Stimulated activated CD8-positive, alpha-beta memory T cell treated with anti-CD3 and anti-CD28 coated beads, Interleukin-4, amount 100 ng/mL, for 48 hours (primary cell): ENCODE data around the gene SOX8.
"Not testable (repeated sequence)": the region's sequence is repeated elsewhere in the genome, so short reads cannot be mapped to it uniquely, and the experiment has no call there.

ENCODE experiments used
- DNase-seq: peaks from one replicate; pipeline ENCODE4 v3.0.0-alpha.2; 2020

Gene SOX8

GRCh38 chr16:981695-982144, at the start of gene SOX8:
TSS of gene SOX8 (plus strand) at chr16:981770. CDS start at chr16:981923, 153 bp downstream.
- no peak for DNase-seq

DNA sequence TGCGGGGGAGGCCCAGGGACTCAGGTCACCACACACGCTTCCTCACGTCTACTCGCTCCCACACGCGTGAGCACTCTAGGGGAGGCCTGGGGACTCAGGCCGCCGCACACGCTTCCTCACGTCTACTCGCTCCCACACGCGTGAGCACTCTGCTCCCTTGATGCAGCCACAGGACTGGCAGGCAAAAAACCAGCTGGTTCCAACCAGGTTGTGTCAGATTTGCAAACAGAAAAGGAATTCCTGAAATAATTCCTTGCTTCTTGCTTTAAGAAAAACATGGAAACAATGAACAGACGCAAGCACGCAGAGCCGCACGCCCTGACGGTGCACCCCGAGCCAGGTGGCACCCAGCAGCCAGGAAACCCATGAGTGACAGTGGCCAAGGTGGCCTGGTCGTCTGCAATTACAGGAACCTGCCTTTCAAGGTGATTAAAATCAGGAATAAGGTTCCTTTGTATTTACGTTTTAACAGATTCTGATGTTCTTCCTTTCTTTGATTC, 48.7 kb upstream of the SOX8 start:
- no peak for DNase-seq

- no peak for DNase-seq
Observed at GRCh38 chr16:933581-933980, 48.0 kb upstream of the SOX8 start.

- no peak for DNase-seq
Observed at GRCh38 chr16:934178-934577, 47.4 kb upstream of the SOX8 start.

GRCh38 chr16:935684-936083, 45.9 kb upstream of the SOX8 start:
- no peak for DNase-seq

DNA sequence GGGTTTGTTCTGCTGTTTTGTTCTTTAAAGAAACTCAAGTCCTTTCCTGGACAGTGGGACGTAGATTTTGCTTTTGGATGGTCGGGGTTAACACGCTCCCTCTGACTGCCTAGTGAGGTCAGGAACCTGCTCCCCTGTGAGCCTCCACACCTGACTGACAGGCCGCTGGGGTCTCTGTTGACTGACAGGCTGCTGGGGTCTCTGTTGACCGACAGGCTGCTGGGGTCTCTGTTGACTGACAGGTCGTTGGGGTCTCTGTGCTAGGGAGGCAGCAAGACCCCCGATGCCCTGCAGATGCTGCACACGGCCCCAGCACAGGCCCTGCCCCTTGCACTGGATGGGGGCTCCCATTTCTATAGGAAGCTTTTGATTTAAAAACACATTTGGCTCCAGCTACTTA, 44.3 kb upstream of the SOX8 start:
- no peak for DNase-seq

DNA sequence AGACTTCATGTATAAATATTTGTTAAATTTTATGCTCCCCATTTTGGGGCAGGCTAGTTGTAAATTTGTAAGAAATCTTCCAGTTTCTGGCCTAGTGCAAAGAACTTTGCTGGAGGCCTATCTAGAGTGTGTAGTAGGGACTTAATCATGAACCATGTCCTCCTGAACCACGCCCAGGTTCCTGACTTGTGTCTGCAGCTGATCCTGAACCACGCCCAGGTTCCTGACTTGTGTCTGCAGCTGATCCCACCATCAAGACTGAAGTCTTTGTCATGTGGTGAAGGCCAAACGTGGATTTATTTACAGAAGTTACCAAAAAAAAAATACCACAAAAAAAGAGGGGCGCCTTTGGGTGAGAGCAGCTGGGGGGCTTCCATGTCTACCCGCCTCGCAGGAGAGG, 43.8 kb upstream of the SOX8 start:
- DNase-seq: no peak

GRCh38 chr16:938136-938535, 43.4 kb upstream of the SOX8 start:
- no peak for DNase-seq

GRCh38 chr16:938752-939151, 42.8 kb upstream of the SOX8 start:
- DNase-seq: no peak

GRCh38 chr16:939311-939710, 42.3 kb upstream of the SOX8 start:
- DNase-seq: no peak

DNA sequence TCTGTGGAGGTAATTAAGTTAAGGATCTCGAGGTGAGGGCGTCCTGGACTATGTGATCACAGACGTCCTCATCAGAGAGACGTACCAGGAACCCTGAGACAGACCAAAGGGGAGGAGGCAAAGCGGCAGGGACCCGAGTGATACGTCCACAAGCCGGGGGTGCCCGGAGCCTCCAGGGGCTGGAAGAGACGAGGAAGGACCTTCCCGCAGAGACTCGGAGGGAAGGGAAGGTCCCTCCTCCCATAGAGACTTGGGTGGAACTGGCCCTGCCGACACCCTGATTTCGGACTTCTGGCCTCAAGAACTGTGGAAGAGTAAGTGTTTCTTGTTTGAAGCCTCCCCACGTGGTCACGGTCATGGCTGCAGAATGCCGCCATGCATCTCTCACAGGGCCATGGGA, 41.6 kb upstream of the SOX8 start:
- no peak for DNase-seq

DNA sequence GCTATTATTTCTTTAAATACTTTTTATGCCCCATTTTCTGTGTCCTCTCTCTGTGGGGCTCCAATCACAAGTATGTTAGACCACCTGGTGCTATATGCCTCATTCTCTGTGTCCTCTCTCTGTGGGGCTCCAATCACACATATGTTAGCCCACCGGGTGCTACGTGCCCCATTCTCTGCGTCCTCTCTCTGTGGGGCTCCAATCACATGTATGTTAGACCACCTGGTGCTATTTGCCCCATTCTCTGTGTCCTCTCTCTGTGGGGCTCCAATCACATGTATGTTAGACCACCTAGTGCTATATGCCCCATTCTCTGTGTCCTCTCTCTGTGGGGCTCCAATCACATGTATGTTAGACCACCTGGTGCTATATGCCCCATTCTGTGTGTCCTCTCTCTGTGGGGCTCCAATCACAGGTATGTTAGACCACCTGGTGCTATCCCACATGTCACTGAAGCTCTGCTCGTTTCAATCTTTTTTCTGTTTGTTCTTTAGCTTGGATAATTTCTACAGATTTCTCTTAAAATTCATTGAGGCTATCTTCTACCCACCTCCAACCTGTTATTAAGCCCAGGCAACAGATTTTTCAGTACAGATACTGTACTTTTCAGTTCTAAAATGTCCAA, 39.0 kb upstream of the SOX8 start:
- no peak for DNase-seq

DNA sequence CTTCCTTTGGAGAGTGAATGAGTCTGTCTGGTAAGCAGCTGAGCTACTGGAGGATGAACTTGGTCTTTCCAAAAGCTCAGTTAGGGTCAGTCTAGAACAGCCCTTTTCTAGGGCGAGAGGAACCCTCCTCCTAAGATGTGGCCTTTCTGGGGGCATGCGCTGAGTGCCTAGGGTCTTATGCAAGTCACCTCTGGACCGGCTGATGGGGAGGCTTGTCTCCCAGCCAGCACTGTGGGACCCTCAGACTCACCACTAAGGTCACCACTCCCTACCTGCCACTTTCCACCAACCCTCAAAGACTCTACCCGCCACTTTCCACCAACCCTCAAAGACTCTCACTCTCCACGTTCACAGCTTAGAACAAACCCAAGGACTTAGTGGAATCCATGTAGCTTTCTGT, 37.6 kb upstream of the SOX8 start:
- DNase-seq: no peak

DNA sequence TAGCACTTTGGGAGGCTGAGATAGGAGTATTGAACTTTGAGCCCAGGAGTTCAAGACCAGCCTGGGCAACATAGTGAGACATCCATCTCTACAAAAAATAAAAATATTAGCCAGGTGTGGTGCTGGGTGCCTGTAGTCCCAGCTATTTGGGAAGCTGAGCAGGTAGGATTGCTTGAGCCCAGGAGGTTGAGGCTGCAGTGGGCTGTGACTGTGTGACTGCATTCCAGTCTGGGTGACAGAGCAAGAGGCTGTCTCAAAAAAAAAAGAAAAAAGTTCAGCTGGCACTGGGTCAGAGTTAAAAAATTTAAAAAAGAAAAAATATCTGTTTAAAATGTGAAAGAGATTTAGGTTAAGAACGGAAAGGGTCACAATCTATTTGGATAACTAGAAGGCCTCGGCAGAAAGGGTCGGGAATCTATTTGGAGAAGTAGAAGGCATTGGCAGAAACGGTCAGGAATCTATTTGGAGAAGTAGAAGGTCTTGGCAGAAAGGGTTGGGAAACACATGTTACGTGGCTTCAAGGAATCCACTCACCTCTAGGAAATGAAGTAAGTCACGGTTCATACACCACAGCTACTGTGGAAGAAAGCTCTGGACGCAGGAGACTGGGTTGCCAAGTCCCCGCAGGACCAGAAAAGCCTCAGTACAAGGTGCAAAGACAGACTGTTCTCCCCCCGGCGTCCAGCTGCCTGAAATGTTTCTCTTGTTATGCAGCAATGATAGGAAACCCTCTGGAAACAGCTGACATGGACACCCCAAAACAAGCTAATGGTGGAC, 36.1 kb upstream of the SOX8 start:
- no peak for DNase-seq

DNA sequence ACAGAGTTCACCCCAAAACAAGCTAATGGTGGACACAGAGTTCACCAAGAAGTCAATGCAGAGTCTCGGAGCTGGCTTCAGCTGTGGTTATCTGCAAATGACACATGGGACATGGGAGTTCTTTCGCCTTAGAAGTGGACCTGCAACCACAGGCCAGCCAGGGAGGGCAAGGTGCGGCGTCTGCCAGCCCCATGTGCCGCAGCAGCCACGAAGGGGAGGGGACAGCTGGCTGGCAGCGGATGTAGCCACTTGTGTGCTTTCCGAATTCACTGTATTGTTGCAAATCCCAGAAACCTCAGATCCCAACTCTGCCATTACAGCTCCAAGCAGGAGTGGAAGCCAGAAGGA, 35.5 kb upstream of the SOX8 start:
- DNase-seq: no peak

DNA sequence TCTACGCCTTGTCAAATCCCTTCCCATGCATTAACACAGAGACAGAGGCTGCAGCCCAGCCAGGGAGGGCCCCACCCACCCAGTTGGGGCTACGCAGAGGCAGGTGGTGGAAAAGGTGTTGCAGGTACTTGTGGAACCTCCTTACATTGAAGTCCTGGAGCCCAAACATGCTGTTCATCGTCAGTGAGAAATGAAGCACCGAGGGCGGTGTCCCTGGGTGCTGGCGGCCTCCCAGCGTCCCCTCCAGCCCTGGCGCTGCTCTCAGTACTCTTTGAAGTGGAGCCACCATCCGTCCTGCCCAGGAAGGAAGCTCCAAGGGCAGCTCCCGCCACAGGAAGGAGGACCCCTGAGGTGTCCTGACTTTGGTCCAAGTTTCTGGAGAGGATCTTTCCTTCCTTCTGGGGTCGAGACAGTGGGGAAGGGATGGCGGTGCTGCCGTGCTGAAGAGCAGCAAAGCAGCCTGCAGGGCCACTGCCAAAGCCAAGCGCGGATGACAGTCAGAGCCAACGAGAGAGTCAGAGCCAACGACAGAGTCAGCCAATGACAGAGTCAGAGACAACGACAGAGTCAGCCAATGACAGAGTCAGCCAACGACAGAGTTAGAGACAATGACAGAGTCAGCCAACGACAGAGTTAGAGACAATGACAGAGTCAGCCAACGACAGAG, 34.2 kb upstream of the SOX8 start:
- DNase-seq: no peak

GRCh38 chr16:947922-948303, 33.7 kb upstream of the SOX8 start:
- not testable (repeated sequence) for DNase-seq

DNA sequence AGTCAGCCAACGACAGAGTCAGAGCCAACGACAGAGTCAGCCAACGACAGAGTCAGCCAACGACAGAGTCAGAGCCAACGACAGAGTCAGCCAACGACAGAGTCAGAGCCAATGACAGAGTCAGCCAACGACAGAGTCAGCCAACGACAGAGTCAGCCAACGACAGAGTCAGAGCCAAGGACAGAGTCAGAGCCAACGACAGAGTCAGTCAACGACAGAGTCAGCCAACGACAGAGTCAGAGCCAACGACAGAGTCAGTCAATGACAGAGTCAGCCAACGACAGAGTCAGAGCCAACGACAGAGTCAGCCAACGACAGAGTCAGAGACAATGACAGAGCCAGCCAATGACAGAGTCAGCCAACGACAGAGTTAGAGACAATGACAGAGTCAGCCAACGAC, 32.8 kb upstream of the SOX8 start:
- DNase-seq: not testable (repeated sequence)

DNA sequence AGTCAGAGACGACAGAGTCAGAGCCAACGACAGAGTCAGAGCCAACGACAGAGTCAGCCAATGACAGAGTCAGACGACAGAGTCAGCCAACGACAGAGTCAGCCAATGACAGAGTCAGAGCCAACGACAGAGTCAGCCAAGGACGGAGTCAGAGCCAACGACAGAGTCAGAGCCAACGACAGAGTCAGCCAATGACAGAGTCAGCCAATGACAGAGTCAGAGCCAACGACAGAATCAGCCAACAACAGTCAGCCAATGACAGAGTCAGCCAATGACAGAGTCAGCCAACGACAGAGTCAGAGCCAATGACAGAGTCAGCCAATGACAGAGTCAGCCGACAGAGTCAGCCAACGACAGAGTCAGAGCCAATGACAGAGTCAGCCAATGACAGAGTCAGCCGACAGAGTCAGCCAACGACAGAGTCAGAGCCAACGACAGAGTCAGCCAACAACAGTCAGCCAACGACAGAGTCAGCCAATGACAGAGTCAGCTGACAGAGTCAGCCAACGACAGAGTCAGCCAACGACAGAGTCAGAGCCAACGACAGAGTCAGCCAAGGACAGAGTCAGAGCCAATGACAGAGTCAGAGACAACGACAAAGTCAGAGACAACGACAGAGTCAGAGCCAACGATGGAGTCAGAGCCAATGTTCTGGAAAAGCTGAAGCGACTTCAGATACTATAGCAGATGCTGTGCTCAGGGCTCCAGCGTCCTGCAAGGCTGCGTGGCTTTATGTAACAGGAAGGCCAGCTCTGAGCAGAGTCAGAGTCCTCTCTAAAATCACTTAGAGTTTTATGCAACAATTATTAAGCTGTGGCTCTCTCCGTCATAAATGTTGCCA, 30.6 kb upstream of the SOX8 start:
- DNase-seq: not testable (repeated sequence)

GRCh38 chr16:951660-952301, 29.8 kb upstream of the SOX8 start:
- no peak for DNase-seq

GRCh38 chr16:952321-952720, 29.2 kb upstream of the SOX8 start:
- DNase-seq: no peak

DNA sequence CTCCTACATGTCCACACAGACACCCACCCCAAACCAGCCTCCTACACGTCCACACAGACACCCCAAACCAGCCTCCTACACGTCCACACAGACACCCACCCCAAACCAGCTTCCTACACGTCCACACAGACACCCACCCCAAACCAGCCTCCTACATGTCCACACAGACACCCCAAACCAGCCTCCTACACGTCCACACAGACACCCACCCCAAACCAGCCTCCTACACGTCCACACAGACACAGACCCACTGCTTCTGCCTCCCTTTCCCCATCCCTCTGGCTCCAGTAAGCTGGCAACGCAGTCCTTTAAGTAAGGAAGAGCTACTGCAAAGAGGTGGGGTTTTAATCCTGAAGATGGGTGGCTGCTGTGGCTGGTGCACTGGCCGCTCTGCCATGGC, 27.8 kb upstream of the SOX8 start:
- DNase-seq: not testable (repeated sequence)

- not testable (repeated sequence) for DNase-seq
Observed at GRCh38 chr16:955766-956165, 25.8 kb upstream of the SOX8 start.
